Cardiac muscle cell (in vitro differentiated cells and primary cell): Measurements from ENCODE around the gene CMC1. TPM values are rescaled to one million over a fixed set of nuclear protein-coding genes. Genes with fewer than 3 reads are reported as not detected.

Source experiments
- DNase-seq, 2 donors: peaks; one replicate each; pipeline versions ENCODE4 v3.0.0 to v3.0.0-alpha.2; 2010 to 2017; ENCODE audit warnings: low read depth in 1 of 2, low spot score in 1 of 2
- H3K27ac ChIP-seq: fragments of 200-600 bp; sonication (generic); 2 replicates; pipeline ENCODE4 v1.5.1; 2016
- H3K27me3 ChIP-seq: fragments of 200-600 bp; sonication (generic); 2 replicates; pipeline ENCODE4 v1.6.0; 2016; ENCODE audit warnings: control low read depth
- H3K36me3 ChIP-seq: fragments of 200-600 bp; sonication (generic); 2 replicates; pipeline ENCODE4 v1.5.1; 2016; ENCODE audit warnings: control low read depth
- H3K4me1 ChIP-seq: fragments of 200-600 bp; sonication (generic); 2 replicates; pipeline ENCODE4 v1.8.1; 2017; ENCODE audit warnings: low read depth, mild to moderate bottlenecking, mixed run types
- H3K4me3 ChIP-seq: fragments of 200-600 bp; sonication (generic); 2 replicates; pipeline ENCODE4 v1.5.1; 2016; ENCODE audit warnings: mild to moderate bottlenecking
- H3K9me3 ChIP-seq: fragments of 200-600 bp; sonication (generic); 2 replicates; pipeline ENCODE4 v1.5.1; 2017; ENCODE audit warnings: low read depth, mild to moderate bottlenecking, control low read depth
- polyA plus RNA-seq: library from polyadenylated mRNA; unstranded; fragments of >200 nt; fragmentation: Nextera tagmentation; extraction: Ambion mirVana; gene quantifications from 2 replicates; pipeline ENCODE4 v1.2.1, GENCODE V29; 2016
- total RNA-seq: library from RNA; depleted of rRNA; stranded (reverse); fragments of >200 nt; gene quantifications from 2 replicates; pipeline ENCODE4 v1.2.3, GENCODE V29; 2016
- TF ChIP-seq, protein P1 (sequence below): IDR thresholded peaks from 2 replicates; pipeline ENCODE4 v1.5.1; 2012; ENCODE audit warnings: low read depth, mild to moderate bottlenecking, low read length

CMC1 gene
- total and polyA plus RNA-seq, 2 experiments from 2014 or later: 9.2 to 72.0 TPM

- Histone ChIP-seq H3K36me3 (no peaks in the 10 kb centered on the region), H3K9me3 (no peaks in the 10 kb centered on the region), H3K27me3 (no peaks in the 10 kb centered on the region), H3K4me3 (peak within 1 kb of the TSS; percentile 47), H3K4me1 (peaks cover 15% of the 10 kb centered on the region), H3K27ac (peak within 1 kb of the TSS; percentile 98)
- DNase-seq: peak; percentile 98
- TF ChIP-seq, protein P1, sequence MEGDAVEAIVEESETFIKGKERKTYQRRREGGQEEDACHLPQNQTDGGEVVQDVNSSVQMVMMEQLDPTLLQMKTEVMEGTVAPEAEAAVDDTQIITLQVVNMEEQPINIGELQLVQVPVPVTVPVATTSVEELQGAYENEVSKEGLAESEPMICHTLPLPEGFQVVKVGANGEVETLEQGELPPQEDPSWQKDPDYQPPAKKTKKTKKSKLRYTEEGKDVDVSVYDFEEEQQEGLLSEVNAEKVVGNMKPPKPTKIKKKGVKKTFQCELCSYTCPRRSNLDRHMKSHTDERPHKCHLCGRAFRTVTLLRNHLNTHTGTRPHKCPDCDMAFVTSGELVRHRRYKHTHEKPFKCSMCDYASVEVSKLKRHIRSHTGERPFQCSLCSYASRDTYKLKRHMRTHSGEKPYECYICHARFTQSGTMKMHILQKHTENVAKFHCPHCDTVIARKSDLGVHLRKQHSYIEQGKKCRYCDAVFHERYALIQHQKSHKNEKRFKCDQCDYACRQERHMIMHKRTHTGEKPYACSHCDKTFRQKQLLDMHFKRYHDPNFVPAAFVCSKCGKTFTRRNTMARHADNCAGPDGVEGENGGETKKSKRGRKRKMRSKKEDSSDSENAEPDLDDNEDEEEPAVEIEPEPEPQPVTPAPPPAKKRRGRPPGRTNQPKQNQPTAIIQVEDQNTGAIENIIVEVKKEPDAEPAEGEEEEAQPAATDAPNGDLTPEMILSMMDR: peak; percentile 32
These were observed 107.4 kb downstream of the CMC1 start, which contains the start of the genes AZI2 and ZCWPW2 for GRCh38 chr3:28348629-28349468. AZI2 (minus strand) TSS chr3:28348824; CDS start chr3:28340617, 8,207 bp downstream. ZCWPW2 (plus strand) TSS chr3:28348721; CDS start chr3:28413069, 64,348 bp downstream.

- H3K27me3 ChIP-seq: no peaks in the 10 kb centered on the region
- TF ChIP-seq, protein P1: no peak
These were observed 108.1 kb downstream of the CMC1 start for GRCh38 chr3:28349469-28350000.

More at GRCh38 chr3:28349469-28350000, 108.1 kb downstream of the CMC1 start:
- no peak for DNase-seq
- Histone ChIP-seq H3K4me3 (peak overlapping the region; percentile 47), H3K4me1 (peaks cover 15% of the 10 kb centered on the region), H3K9me3 (no peaks in the 10 kb centered on the region), H3K27ac (peak overlapping the region; percentile 98), H3K36me3 (no peaks in the 10 kb centered on the region)

Other genes starting within 250 kb of the CMC1 start
- 0.09 and 0.70 TPM in 2 replicates for gene ZCWPW2, start 107.1 kb downstream of the CMC1 start, total RNA-seq
- 2.4 and 2.9 TPM in 2 replicates for gene ZCWPW2, start 107.1 kb downstream of the CMC1 start, polyA plus RNA-seq
- gene AZI2, start 107.2 kb downstream of the CMC1 start, total RNA-seq: 49.3 and 65.5 TPM in 2 replicates
- 68.4 and 72.8 TPM in 2 replicates for gene AZI2, start 107.2 kb downstream of the CMC1 start, polyA plus RNA-seq